ENCODE measurements around the gene INPP5D.
"Not testable (repeated sequence)": the region's sequence is repeated elsewhere in the genome, so short reads cannot be mapped to it uniquely, and the experiment has no call there.

Gene INPP5D

GRCh38 chr2:233053928-233054784, 6.0 kb upstream of the INPP5D start:
- DNase-seq (ENCODE audit: low spot score), result peak; percentile 90

GRCh38 chr2:233055362-233055761, 4.8 kb upstream of the INPP5D start:
- DNase-seq (ENCODE audit: low spot score), result no peak

- DNase-seq (ENCODE audit: low spot score), result no peak
Observed at GRCh38 chr2:233056961-233057605, 3.1 kb upstream of the INPP5D start.

GRCh38 chr2:233058717-233059546, 1.2 kb upstream of the INPP5D start:
- no peak for DNase-seq (ENCODE audit: low spot score)

- peak; percentile 46 for DNase-seq (ENCODE audit: low spot score)
Observed at GRCh38 chr2:233059547-233059796, 670 bp upstream of the INPP5D start.

- no peak for DNase-seq (ENCODE audit: low spot score)
Observed at GRCh38 chr2:233060501-233060979, 398 bp downstream of the INPP5D start.

- DNase-seq (ENCODE audit: low spot score), result no peak
Observed at GRCh38 chr2:233060980-233061590, 943 bp downstream of the INPP5D start.

GRCh38 chr2:233061591-233062450, 1.7 kb downstream of the INPP5D start:
- peak; percentile 67 for DNase-seq (ENCODE audit: low spot score)

GRCh38 chr2:233062451-233062850, 2.3 kb downstream of the INPP5D start:
- DNase-seq (ENCODE audit: low spot score), result no peak

- no peak for DNase-seq (ENCODE audit: low spot score)
Observed at GRCh38 chr2:233062946-233063268, 2.8 kb downstream of the INPP5D start.

- peak; percentile 73 for DNase-seq (ENCODE audit: low spot score)
Observed at GRCh38 chr2:233063269-233063975, 3.3 kb downstream of the INPP5D start.

- DNase-seq (ENCODE audit: low spot score), result no peak
Observed at GRCh38 chr2:233063976-233064411, 3.9 kb downstream of the INPP5D start.

- DNase-seq (ENCODE audit: low spot score), result no peak
Observed at GRCh38 chr2:233064530-233065199, 4.5 kb downstream of the INPP5D start.

- not testable (repeated sequence) for DNase-seq (ENCODE audit: low spot score)
Observed at GRCh38 chr2:233065200-233065589, 5.1 kb downstream of the INPP5D start.

GRCh38 chr2:233065954-233066470, 5.9 kb downstream of the INPP5D start:
- DNase-seq (ENCODE audit: low spot score), result no peak

- no peak for DNase-seq (ENCODE audit: low spot score)
Observed at GRCh38 chr2:233068762-233069418, 8.7 kb downstream of the INPP5D start.

- DNase-seq (ENCODE audit: low spot score), result no peak
Observed at GRCh38 chr2:233072838-233073237, 12.7 kb downstream of the INPP5D start.

GRCh38 chr2:233074106-233074505, 14.0 kb downstream of the INPP5D start:
- no peak for DNase-seq (ENCODE audit: low spot score)

All from iPS-NIHi11 (cell line).